H1 (cell line): Measurements from ENCODE around the gene ATP1A1.

Experiments used
- CBX5 ChIP-seq: fragments of 300-800, 300-1000 bp; sonication (generic); IDR thresholded peaks from 2 replicates; pipeline ENCODE4 v1.7.1; 2016; ENCODE audit warnings: antibody characterized with exemption, low read length, low read depth
- RFX5 ChIP-seq: IDR thresholded peaks from 2 replicates; pipeline ENCODE4 v1.6.1; 2011; ENCODE audit warnings: low read depth, low read length, improper control_type of control experiment, borderline replicate concordance
- SP1 ChIP-seq: IDR thresholded peaks from 2 replicates; pipeline ENCODE4 v1.6.1; 2011; ENCODE audit warnings: low read depth, low read length

GRCh38 chr1:116417678-116418077 lies 44.6 kb downstream of the ATP1A1 start:
- TF ChIP-seq CBX5 (no peak), RFX5 (no peak), SP1 (no peak)
